ENCODE measurements around the gene SLIT1. TPM values are rescaled to one million over a fixed set of nuclear protein-coding genes. Genes with fewer than 3 reads are reported as not detected.
A peak's percentile ranks its signal among the peaks of the same experiment; 100 is the strongest.

The SLIT1 gene
- total RNA-seq, 6 experiments from 2014 or later = 0.04 to 0.29 (median 0.12) TPM; not detected in 1

DNA sequence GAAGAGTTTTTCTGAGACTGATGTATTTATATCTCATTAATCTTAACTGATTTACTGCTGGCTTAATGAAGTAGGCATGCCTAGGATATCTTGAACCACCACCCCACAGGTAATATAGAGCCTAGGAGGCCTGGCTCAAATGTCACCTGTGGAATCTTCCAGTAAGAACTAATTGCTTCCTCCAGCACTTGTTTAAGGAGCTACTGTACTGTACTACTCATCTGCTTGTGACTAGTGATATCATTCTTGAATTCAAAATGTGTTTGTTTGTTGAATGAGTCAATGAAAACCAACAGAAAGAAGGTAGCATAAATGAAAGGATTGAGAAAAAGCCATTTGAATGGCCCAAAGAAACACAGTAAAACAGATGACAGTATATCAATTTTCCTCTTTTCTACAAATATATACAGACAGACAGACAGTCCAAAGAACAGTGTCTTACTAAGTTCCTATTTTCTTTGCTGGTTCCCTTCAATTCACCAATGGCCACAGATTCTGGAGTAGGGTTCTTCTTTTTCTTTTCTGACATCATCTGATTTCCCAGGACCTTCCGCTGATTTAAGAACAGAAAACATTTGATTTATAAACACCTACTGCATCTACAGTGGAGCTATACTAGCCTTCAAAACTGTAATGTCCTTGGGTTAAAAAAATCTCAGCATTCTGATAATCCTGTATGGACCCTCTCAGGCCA is 43.7 kb upstream of the SLIT1 start:
- TF ChIP-seq POLR2A (IDR thresholded peaks at IDR 0.05) = no peak
- TF ChIP-seq, protein P1, sequence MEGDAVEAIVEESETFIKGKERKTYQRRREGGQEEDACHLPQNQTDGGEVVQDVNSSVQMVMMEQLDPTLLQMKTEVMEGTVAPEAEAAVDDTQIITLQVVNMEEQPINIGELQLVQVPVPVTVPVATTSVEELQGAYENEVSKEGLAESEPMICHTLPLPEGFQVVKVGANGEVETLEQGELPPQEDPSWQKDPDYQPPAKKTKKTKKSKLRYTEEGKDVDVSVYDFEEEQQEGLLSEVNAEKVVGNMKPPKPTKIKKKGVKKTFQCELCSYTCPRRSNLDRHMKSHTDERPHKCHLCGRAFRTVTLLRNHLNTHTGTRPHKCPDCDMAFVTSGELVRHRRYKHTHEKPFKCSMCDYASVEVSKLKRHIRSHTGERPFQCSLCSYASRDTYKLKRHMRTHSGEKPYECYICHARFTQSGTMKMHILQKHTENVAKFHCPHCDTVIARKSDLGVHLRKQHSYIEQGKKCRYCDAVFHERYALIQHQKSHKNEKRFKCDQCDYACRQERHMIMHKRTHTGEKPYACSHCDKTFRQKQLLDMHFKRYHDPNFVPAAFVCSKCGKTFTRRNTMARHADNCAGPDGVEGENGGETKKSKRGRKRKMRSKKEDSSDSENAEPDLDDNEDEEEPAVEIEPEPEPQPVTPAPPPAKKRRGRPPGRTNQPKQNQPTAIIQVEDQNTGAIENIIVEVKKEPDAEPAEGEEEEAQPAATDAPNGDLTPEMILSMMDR (IDR thresholded peaks at IDR 0.05) = no peak

DNA sequence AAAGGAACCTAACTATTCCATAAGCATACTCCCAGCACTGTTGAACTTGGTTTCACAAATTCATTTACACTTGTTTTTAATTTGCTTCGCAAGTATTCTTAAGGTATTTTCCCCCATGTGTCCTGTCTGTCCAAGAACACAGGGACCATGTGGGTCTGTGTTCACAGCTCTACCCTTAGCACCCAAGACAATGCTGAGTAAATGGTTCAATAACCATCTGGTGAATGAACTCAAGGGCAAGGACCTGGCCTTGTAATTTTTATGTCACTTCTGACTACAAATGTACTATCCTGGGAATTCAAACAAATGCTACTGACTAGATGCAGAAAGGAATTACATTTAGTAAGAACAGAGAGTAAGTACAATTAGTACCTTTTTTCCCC is 43.0 kb upstream of the SLIT1 start:
- TF ChIP-seq, protein P1 (IDR thresholded peaks at IDR 0.05) = no peak
- no peak for TF ChIP-seq POLR2A (IDR thresholded peaks at IDR 0.05)
- DNase-seq = no peak
- peak; percentile 20 to 70 (median 56) for ATAC-seq
- intact Hi-C loops (cut with DNase I) = no loop called here
- Histone ChIP-seq H3K36me3 (no peaks in the 10 kb centered on the region), H3K27ac (peak overlapping the region in 1 of 3 donors; percentile 7), H3K9me3 (no peaks in the 10 kb centered on the region), H3K4me1 (peaks cover 0 to 15% (median 0%) of the 10 kb centered on the region in 4 donors), H3K4me3 (no peak overlapping the region), H3K27me3 (no peaks in the 10 kb centered on the region)
- 40% methylated on average over 1 of the region's 1 CpG for WGBS (ENCODE audit: insufficient coverage, low coverage, low lambda C conversion rate, missing lambda C conversion rate)

More for the DNA sequence above, 43.7 kb upstream of the SLIT1 start:
- DNase-seq (no peak), ATAC-seq (peak in 1 of 4 donors; percentile 71)
- peaks cover 0 to 15% (median 0%) of the 10 kb centered on the region in 4 donors for H3K4me1 ChIP-seq
- no peaks in the 10 kb centered on the region for H3K9me3 ChIP-seq
- H3K27me3 ChIP-seq = no peaks in the 10 kb centered on the region
- no peaks in the 10 kb centered on the region for H3K36me3 ChIP-seq
- 83% methylated on average over 1 of the region's 1 CpG for WGBS (ENCODE audit: insufficient coverage, low coverage, low lambda C conversion rate, missing lambda C conversion rate)
- no peak overlapping the region for H3K4me3 ChIP-seq
- intact Hi-C loops (cut with DNase I) = no loop called here
- peak overlapping the region in 1 of 3 donors; percentile 7 for H3K27ac ChIP-seq

DNA sequence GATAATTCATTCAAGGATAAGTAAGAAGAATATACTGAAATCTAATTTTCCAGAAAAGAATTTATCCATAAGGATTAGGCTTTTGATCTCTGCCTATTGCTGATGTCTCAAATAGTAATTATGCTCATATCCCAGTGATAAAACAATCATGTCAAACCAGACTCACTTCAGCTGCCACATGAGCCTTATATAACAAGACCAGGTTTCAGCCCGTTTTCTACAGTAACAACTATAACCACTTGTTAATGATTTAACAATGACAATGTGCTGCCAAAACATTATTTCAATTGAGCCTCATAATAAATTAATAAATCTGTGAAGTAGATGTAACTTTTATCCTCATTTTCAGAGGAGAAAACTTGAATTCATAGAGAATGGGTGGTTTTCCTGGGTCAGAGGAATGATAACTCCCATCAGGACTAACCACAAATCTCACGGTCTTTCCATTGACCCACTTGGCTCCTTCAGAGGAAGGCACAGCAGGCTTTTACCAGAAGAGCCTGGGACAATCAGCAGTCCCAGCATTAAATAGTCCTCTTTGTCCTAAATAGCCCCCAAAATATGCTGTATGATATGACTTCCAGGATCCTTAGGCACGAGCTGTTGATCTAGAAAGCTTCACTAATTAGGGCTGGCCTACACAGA is 42.5 kb upstream of the SLIT1 start:
- Histone ChIP-seq H3K4me1 (peaks cover 0 to 15% (median 0%) of the 10 kb centered on the region in 4 donors), H3K27ac (peak overlapping the region in 1 of 3 donors; percentile 7), H3K27me3 (no peaks in the 10 kb centered on the region), H3K36me3 (no peaks in the 10 kb centered on the region), H3K9me3 (no peaks in the 10 kb centered on the region), H3K4me3 (no peak overlapping the region)
- intact Hi-C loops (cut with DNase I) = no loop called here
- ATAC-seq (peak; percentile 61 to 87 (median 76)), DNase-seq (no peak)
- WGBS (ENCODE audit: insufficient coverage, low coverage, low lambda C conversion rate, missing lambda C conversion rate) = 35% methylated on average over 3 of the region's 3 CpGs
- TF ChIP-seq POLR2A (IDR thresholded peaks at IDR 0.05) = no peak
- TF ChIP-seq, protein P1 (IDR thresholded peaks at IDR 0.05) = no peak

DNA sequence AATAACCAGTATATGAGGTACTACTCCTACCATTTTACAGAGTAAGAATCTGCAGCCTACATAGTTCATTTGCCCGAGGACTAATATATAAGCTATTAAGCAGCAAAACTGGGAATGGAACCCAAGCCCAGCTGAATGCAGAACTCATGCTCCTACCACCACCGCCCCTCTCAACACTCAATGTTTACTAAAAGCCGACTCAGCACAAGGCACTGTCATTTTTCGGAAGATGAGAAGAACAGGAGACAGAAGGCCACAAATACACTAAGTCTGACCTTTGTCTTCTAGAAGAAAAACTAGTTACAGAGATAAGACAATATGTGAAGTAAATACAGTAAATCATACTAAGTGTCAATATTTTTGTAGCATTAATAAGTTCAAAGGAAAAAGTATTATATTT is 40.6 kb upstream of the SLIT1 start:
- intact Hi-C loops (cut with DNase I) = no loop called here
- H3K36me3 ChIP-seq = no peaks in the 10 kb centered on the region
- H3K27me3 ChIP-seq = no peaks in the 10 kb centered on the region
- no peak overlapping the region for H3K4me3 ChIP-seq
- TF ChIP-seq POLR2A (IDR thresholded peaks at IDR 0.05) = no peak
- H3K4me1 ChIP-seq = peaks cover 0 to 15% (median 0%) of the 10 kb centered on the region in 4 donors
- 95% methylated on average over 4 of the region's 4 CpGs for WGBS (ENCODE audit: insufficient coverage, low coverage, low lambda C conversion rate, missing lambda C conversion rate)
- DNase-seq = no peak
- no peaks in the 10 kb centered on the region for H3K9me3 ChIP-seq
- H3K27ac ChIP-seq = no peak overlapping the region
- ATAC-seq = no peak
